GM12864 (cell line): Measurements from ENCODE around the gene ERGIC3.

Experiments used
- DNase-seq: peaks from one replicate; pipeline ENCODE4 v3.0.0-alpha.2; 2011; ENCODE audit warnings: low read depth
- H3K4me3 ChIP-seq: 2 replicates; pipeline ENCODE4 v1.5.1; 2011; ENCODE audit warnings: mild to moderate bottlenecking, low read depth, low read length, control low read depth
- CTCF ChIP-seq: IDR thresholded peaks from 2 replicates; pipeline ENCODE4 v1.5.1; 2011; ENCODE audit warnings: low read depth, mild to moderate bottlenecking, moderate library complexity, low read length, control low read depth, inconsistent platforms; ENCODE audit errors: missing control alignments

ERGIC3 gene

GRCh38 chr20:35503281-35503680 lies 38.6 kb upstream of the ERGIC3 start:
- no peak for DNase-seq
- no peak for TF ChIP-seq CTCF
- no peak overlapping the region for H3K4me3 ChIP-seq

- no peak for DNase-seq
- no peak for TF ChIP-seq CTCF
Observed at GRCh38 chr20:35503841-35504561, 37.9 kb upstream of the ERGIC3 start.

GRCh38 chr20:35504751-35505150 lies 37.1 kb upstream of the ERGIC3 start:
- no peak for DNase-seq
- H3K4me3 ChIP-seq = no peak overlapping the region
- TF ChIP-seq CTCF = no peak

More at GRCh38 chr20:35503841-35504561, 37.9 kb upstream of the ERGIC3 start:
- H3K4me3 ChIP-seq = no peak overlapping the region

- DNase-seq = no peak
- H3K4me3 ChIP-seq = no peak overlapping the region
- TF ChIP-seq CTCF = no peak
Observed at GRCh38 chr20:35506179-35506578, 35.7 kb upstream of the ERGIC3 start.

DNA sequence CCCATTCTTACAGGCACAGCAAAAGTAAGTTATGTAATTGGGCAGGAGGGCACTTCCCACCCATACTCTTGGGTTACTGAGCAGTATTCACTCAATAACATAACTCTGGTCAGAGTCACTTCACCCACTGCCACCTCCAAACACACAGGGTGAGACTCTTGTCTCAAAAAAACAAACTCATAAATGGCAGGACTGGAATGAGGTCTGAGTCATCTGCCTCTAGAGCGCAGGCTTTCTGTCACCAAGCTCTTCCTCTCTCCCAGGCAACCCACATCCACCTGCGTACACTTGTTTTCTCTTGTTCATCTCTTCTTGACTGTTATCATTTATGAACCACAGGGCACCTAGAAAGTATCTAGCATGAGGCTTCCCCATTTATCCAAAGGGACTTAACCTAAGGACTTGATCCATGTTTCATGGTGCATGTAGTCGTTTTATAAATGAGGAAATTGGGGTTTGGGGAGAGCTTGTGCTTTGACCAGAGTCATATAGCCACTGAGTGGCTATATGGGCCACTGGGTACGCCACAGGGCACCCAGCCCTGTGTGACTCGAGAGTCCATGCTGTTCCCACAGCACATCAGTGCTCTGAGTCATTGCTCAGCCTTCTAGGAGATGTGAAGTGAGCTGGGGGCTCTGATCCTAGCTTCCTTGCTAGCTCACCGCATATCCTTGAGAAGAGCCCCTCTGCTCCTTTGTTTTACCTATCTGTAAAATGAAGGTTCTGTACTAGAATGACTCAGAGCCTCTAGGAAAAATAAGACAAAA lies 34.8 kb upstream of the ERGIC3 start:
- no peak for DNase-seq
- no peak for TF ChIP-seq CTCF
- H3K4me3 ChIP-seq = no peak overlapping the region

DNA sequence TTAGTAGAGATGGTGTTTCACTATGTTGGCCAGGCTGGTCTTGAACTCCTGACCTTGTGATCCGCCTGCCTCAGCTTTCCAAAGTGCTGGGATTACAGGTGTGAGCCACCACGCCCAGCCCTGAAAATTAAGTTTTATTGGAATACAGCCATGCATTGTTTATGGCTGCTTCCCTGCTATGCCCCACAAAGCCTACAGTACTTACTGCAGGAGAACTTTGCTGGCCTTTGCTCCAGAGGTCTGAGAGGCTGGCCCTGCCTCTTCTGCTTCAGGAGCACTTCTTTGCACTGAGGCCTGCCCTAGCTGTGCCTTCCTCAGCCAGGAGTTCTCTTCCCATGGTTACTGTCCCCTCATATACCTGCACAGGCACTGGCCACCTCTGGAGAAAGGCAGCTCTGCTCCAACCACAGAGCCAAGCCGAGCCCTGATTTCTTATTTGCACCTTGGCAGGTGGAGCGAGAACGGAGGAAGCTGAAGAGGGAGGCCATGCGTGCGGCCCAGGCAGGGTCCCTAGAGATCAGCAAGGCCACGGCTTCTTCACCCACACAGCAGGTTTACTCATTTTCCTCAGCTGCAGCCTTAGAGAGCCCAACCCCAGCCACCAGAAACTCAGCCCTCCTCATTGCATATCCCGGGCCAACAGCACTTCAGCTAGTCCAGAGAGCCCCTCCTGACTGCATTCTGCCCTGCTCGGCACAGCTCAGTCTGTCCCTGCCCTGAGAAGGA lies 33.2 kb upstream of the ERGIC3 start:
- no peak for DNase-seq
- TF ChIP-seq CTCF = no peak
- H3K4me3 ChIP-seq = no peak overlapping the region
